ENCODE measurements around the gene METTL3. TPM values are rescaled to one million over a fixed set of nuclear protein-coding genes. Genes with fewer than 3 reads are reported as not detected.

The METTL3 gene
- total and polyA plus RNA-seq, 2 donors (not counting 3 experiments of a cell fraction or from before 2014, with no cell fraction given): 65.0 to 85.3 TPM

GRCh38 chr14:21537090-21537424 lies 25.9 kb upstream of the METTL3 start:
- Histone ChIP-seq H3K4me3 (replicated peaks in 1 of 3; ENCODE audit: insufficient read depth in 1 of 3, low read depth in 1 of 3, low read length in 3 of 3) (no peak overlapping the region), H3K27me3 (ENCODE audit: control insufficient read depth in 2 of 2, insufficient read depth in 2 of 2, low read length in 2 of 2) (peaks cover 51 to 59% of the 10 kb centered on the region in 2 experiments), H3K4me2 (ENCODE audit: insufficient read depth, low read length) (no peak overlapping the region), H3K9me3 (replicated peaks; ENCODE audit: control insufficient read depth, insufficient read depth, low read length) (no peaks in the 10 kb centered on the region), H3K9me1 (replicated peaks; ENCODE audit: control insufficient read depth, extremely low read depth, insufficient read depth, low read length) (no peaks in the 10 kb centered on the region), H4K20me1 (replicated peaks; ENCODE audit: control insufficient read depth, extremely low read depth, insufficient read depth, low read length) (no peaks in the 10 kb centered on the region), H3K27ac (ENCODE audit: insufficient read depth, low read depth, low read length) (no peak overlapping the region), H3K9ac (replicated peaks; ENCODE audit: extremely low read depth, insufficient read depth, low read length) (no peak overlapping the region), H3K36me3 (ENCODE audit: control insufficient read depth in 2 of 2, extremely low read depth in 1 of 2, insufficient read depth in 2 of 2, low read length in 2 of 2) (no peaks in the 10 kb centered on the region), H3K79me2 (ENCODE audit: control insufficient read depth, insufficient read depth, low read length) (no peaks in the 10 kb centered on the region), H3K4me1 (ENCODE audit: control insufficient read depth, extremely low read depth, insufficient read depth, low read length) (no peaks in the 10 kb centered on the region), H2AFZ (ENCODE audit: low read depth, low read length) (no peak overlapping the region)
- intact Hi-C loops (cut with micrococcal nuclease): no loop called here
- ChIA-PET POLR2A (no interaction called here), CTCF (interaction anchor here (2.3 kb wide), 1 partner anchor 11 kb away, joined by 10 read pairs; the partner anchor contains the start of gene SALL2)
- TF ChIP-seq POLR2AphosphoS5 (IDR thresholded peaks at IDR 0.05; ENCODE audit: insufficient read depth, low read depth, low read length) (no peak), CTCF (IDR thresholded peaks at IDR 0.05; ENCODE audit: extremely low read depth in 1 of 2, insufficient read depth in 1 of 2, low read depth in 1 of 2, low read length in 2 of 2) (no peak), JUN (IDR thresholded peaks at IDR 0.05; ENCODE audit: borderline replicate concordance, insufficient read depth, insufficient read length, low read depth) (no peak), FOS (IDR thresholded peaks at IDR 0.05; ENCODE audit: borderline replicate concordance, insufficient read depth, low read length) (no peak), MAX (IDR thresholded peaks at IDR 0.05; ENCODE audit: insufficient read depth, insufficient read length) (no peak), POLR2A (IDR thresholded peaks at IDR 0.05; ENCODE audit: low read depth, low read length) (no peak), GATA2 (IDR thresholded peaks at IDR 0.05; ENCODE audit: insufficient read depth, insufficient read length, low read depth, low read length) (no peak), EZH2 (IDR thresholded peaks at IDR 0.05; ENCODE audit: borderline replicate concordance, low read depth, low read length, severe bottlenecking) (no peak), MYC (IDR thresholded peaks at IDR 0.05; ENCODE audit: low read depth, low read length) (no peak)
- DNase-seq (ENCODE audit: low read depth, low spot score): no peak
- no peak for FAIRE-seq
- no TSS peak for BruUV-seq (replicated peaks)
- dilution Hi-C loops (cut with MboI; ENCODE audit: extremely low pct_ligation_motif_present, low sequenced_read_pairs): no loop called here

Measured in endothelial cell of umbilical vein (primary cell).